HepG2 (cell line): ENCODE measurements around the gene TMEM132D. TPM values are rescaled to one million over a fixed set of nuclear protein-coding genes. Genes with fewer than 3 reads are reported as not detected.

Source experiments
- ATAC-seq: fragments of 200-7000 bp; cut with Tn5 transposase; 3 replicates; pipeline ENCODE4 v1.9.1; 2020; ENCODE audit warnings: mild to moderate bottlenecking, moderate library complexity
- BruUV-seq: library from RNA; stranded (reverse); fragments of 400-500 nt; replicated peaks from 2 replicates; lab custom pipeline; 2021; lab: Mats Ljungman, UMichigan
- CTCF ChIA-PET: fragments of 300-600 bp; formaldehyde crosslinking; extraction: SDS; loops from one replicate; lab custom pipeline; 2021; ENCODE audit warnings: low total read pairs, inconsistent platforms, low intra/inter-chr PET ratio; lab: Yijun Ruan, JAX
- POLR2A ChIA-PET: fragments of 350-600 bp; sonication (Branson Sonifier 250); formaldehyde crosslinking; loops from one replicate; lab custom pipeline; 2020; ENCODE audit warnings: antibody characterized with exemption, inconsistent platforms; lab: Yijun Ruan, JAX
- DNase-seq: peaks from one replicate; pipeline ENCODE4 v3.0.0-alpha.2; 2015; ENCODE audit warnings: low spot score
- FAIRE-seq: peaks from 3 replicates; lab custom pipeline; 2011; peaks lifted over from hg19 to GRCh38; lab: Jason Lieb, UNC
- H2AFZ ChIP-seq: one replicate; pipeline ENCODE4 v1.6.1; 2011; ENCODE audit warnings: low read length, inconsistent platforms
- H3K27ac ChIP-seq: fragments of 300-600 bp; 3 replicates; pipeline ENCODE4 v1.8.0; 2011; ENCODE audit warnings: mixed run types, mild to moderate bottlenecking, mixed read lengths, low read length, inconsistent platforms; ENCODE audit not compliant: insufficient read depth; ENCODE audit errors: extremely low read length
- H3K27me3 ChIP-seq, 2 experiments: fragments of 200-600 bp in 1 of 2; 2 replicates in 1 of 2; 3 replicates in 1 of 2; pipeline versions ENCODE4 v1.6.0 to v1.8.0; 2011; ENCODE audit warnings: low read length in 2 of 2, mild to moderate bottlenecking in 2 of 2, moderate library complexity in 2 of 2, inconsistent platforms in 1 of 2; ENCODE audit not compliant: insufficient read depth in 2 of 2, control insufficient read depth in 1 of 2
- H3K36me3 ChIP-seq, 2 experiments: fragments of 200-600 bp in 1 of 2; replicated peaks in 1 of 2; 2 replicates in 1 of 2; 3 replicates in 1 of 2; pipeline versions ENCODE4 v1.5.1 to v1.8.0; 2011; ENCODE audit warnings: low read length in 2 of 2, inconsistent platforms in 1 of 2; ENCODE audit not compliant: insufficient read depth in 2 of 2, control insufficient read depth in 1 of 2
- H3K4me1 ChIP-seq: 2 replicates; pipeline ENCODE4 v1.5.1; 2012; ENCODE audit warnings: low read length, inconsistent platforms; ENCODE audit not compliant: insufficient read depth
- H3K4me2 ChIP-seq: 2 replicates; pipeline ENCODE4 v1.6.0; 2011; ENCODE audit warnings: low read depth, low read length, inconsistent platforms
- H3K4me3 ChIP-seq, 3 experiments: fragments of 200-600 bp in 1 of 3; sonication (generic), shearing (Covaris generic) in 1 of 3; replicated peaks in 1 of 3; 2 replicates each; pipeline ENCODE4 v1.5.1; 2011 to 2016; ENCODE audit warnings: low read length in 3 of 3, inconsistent platforms in 2 of 3, low read depth in 2 of 3, mild to moderate bottlenecking in 2 of 3, control low read depth in 1 of 3, mixed read lengths in 1 of 3; ENCODE audit not compliant: insufficient read depth in 1 of 3
- H3K79me2 ChIP-seq: one replicate; pipeline ENCODE4 v1.6.1; 2011; ENCODE audit warnings: low read length, inconsistent platforms; ENCODE audit not compliant: insufficient read depth
- H3K9ac ChIP-seq: 2 replicates; pipeline ENCODE4 v1.6.0; 2011; ENCODE audit warnings: mild to moderate bottlenecking, low read depth, low read length, inconsistent platforms; ENCODE audit not compliant: insufficient read depth
- H3K9me3 ChIP-seq: 2 replicates; pipeline ENCODE4 v1.5.1; 2012; ENCODE audit warnings: mild to moderate bottlenecking, low read length
- H4K20me1 ChIP-seq: 2 replicates; pipeline ENCODE4 v1.6.0; 2011; ENCODE audit warnings: inconsistent platforms, mild to moderate bottlenecking, low read length, moderate library complexity; ENCODE audit not compliant: insufficient read depth
- AFF4 ChIP-seq: sonication (generic); formaldehyde crosslinking; IDR thresholded peaks from 2 replicates; pipeline ENCODE4 v1.4.0; 2020; ENCODE audit warnings: missing genetic modification reagents
- AGO1 ChIP-seq: fragments of 200-400 bp; formaldehyde crosslinking; IDR thresholded peaks from 2 replicates; pipeline ENCODE4 v1.6.1; 2017; ENCODE audit warnings: mild to moderate bottlenecking, low read depth, low read length, moderate library complexity; ENCODE audit not compliant: poor library complexity, severe bottlenecking
- CBX1 ChIP-seq: IDR thresholded peaks from one replicate; pipeline ENCODE4 v1.6.1; 2016; ENCODE audit warnings: antibody characterized with exemption, low read depth
- CHD2 ChIP-seq: IDR thresholded peaks from 2 replicates; pipeline ENCODE4 v1.6.1; 2011; ENCODE audit warnings: low read depth, low read length, improper control_type of control experiment
- EZH2 ChIP-seq: conservative IDR thresholded peaks from 2 replicates; pipeline ENCODE4 v1.6.1; 2012; ENCODE audit warnings: mild to moderate bottlenecking, low read depth, low read length, moderate library complexity
- FOXC1 ChIP-seq: sonication (generic); formaldehyde crosslinking; IDR thresholded peaks from 2 replicates; pipeline ENCODE4 v1.8.0; 2022; ENCODE audit warnings: mild to moderate bottlenecking, missing genetic modification reagents, borderline replicate concordance
- KDM2A ChIP-seq: sonication (generic); formaldehyde crosslinking; IDR thresholded peaks from 2 replicates; pipeline ENCODE4 v1.4.0; 2020; ENCODE audit warnings: low read depth, missing genetic modification reagents, borderline replicate concordance
- NFKB2 ChIP-seq: sonication (generic); formaldehyde crosslinking; IDR thresholded peaks from 2 replicates; pipeline ENCODE4 v1.4.0; 2020; ENCODE audit warnings: missing genetic modification reagents, borderline replicate concordance
- RAD51 ChIP-seq: fragments of 450-650 bp; IDR thresholded peaks from 2 replicates; pipeline ENCODE4 v1.6.1; 2016; ENCODE audit warnings: borderline replicate concordance
- SOX6 ChIP-seq, 2 experiments: fragments of 450-650 bp in 1 of 2; sonication (generic) in 1 of 2; formaldehyde crosslinking in 1 of 2; IDR thresholded peaks; 2 replicates each; pipeline versions ENCODE4 v1.4.0 to v1.6.1; 2017 to 2020; ENCODE audit warnings: antibody characterized with exemption in 1 of 2, mild to moderate bottlenecking in 1 of 2, missing genetic modification reagents in 1 of 2
- THAP8 ChIP-seq: sonication (generic); formaldehyde crosslinking; IDR thresholded peaks from 2 replicates; pipeline ENCODE4 v1.5.1; 2020; ENCODE audit warnings: missing genetic modification reagents, mild to moderate bottlenecking, borderline replicate concordance
- ZFY ChIP-seq: sonication (generic); formaldehyde crosslinking; IDR thresholded peaks from 2 replicates; pipeline ENCODE4 v1.4.0; 2020; ENCODE audit warnings: missing genetic modification reagents
- WGBS: methylation state at CpG from one replicate; pipeline ENCODE4 v1.1.6; 2017; ENCODE audit warnings: low lambda C conversion rate; 5-methylcytosine and 5-hydroxymethylcytosine counted together
- in situ Hi-C: cut with HindIII; loops from 2 replicates; pipeline ENCODE4 v1.10.0; 2017; ENCODE audit warnings: low pct_unique_long_range_greater_than_20kb; ENCODE audit not compliant: extremely low pct_ligation_motif_present
- intact Hi-C: fragments of 100-400 bp; cut with micrococcal nuclease; formaldehyde crosslinking; loops from one replicate; pipeline ENCODE4 v1.10.0; 2022; ENCODE audit not compliant: unreplicated experiment
- polyA plus RNA-seq, 8 experiments: library from polyadenylated mRNA; depleted of rRNA in 3 of 8; stranded (reverse) in 7 of 8; unstranded in 1 of 8; fragments of >200 nt; fragmentation: Illumina TruSeq in 4 of 8; extraction: Trizol in 4 of 8; gene quantifications; 2 replicates each; pipeline versions ENCODE4 v1.2.1 to v1.2.3, GENCODE V29; 2011 to 2016; ENCODE audit warnings: low read depth in 4 of 8, missing spikeins in 1 of 8, mixed read lengths in 1 of 8; ENCODE audit not compliant: insufficient read depth in 1 of 8
- total RNA-seq, 5 experiments: library from RNA; depleted of rRNA; stranded (reverse); fragments of >200 nt; fragmentation: Illumina TruSeq; extraction: Trizol; gene quantifications; 2 replicates each; pipeline ENCODE4 v1.2.3, GENCODE V29; 2016; ENCODE audit warnings: low read depth in 1 of 5

TMEM132D gene
- total and polyA plus RNA-seq, 2 of the 13 experiments (the other 11 are each of a cell fraction or from before 2014, with no cell fraction given) = not detected

GRCh38 chr12:129719416-129719815 is 184.4 kb downstream of the TMEM132D start:
- Histone ChIP-seq H3K36me3 (no peaks in the 10 kb centered on the region), H3K4me3 (no peak overlapping the region), H3K79me2 (no peaks in the 10 kb centered on the region), H3K9me3 (peaks cover 10% of the 10 kb centered on the region; the same call in 1 of the 2 replicates), H4K20me1 (no peaks in the 10 kb centered on the region), H2AFZ (no peak overlapping the region), H3K4me1 (no peaks in the 10 kb centered on the region)
- POLR2A ChIA-PET = no interaction called here
- WGBS = 43% methylated on average over 3 of the region's 3 CpGs
- no peak for DNase-seq
- TF ChIP-seq SOX6 (IDR thresholded peaks at IDR 0.05) (no peak), SOX6 (CRISPR knock-in tag; IDR thresholded peaks at IDR 0.05) (no peak), THAP8 (CRISPR knock-in tag) (no peak)
- TF ChIP-seq, all 625 proteins: peak for 0
- H3K27ac ChIP-seq = no peak overlapping the region
- FAIRE-seq = no peak
- no peak overlapping the region for H3K4me2 ChIP-seq
- ATAC-seq = no peak
- BruUV-seq = no TSS peak
- H3K27me3 ChIP-seq = no peaks in the 10 kb centered on the region; a peak in 1 of 5 replicates
- CTCF ChIA-PET = no interaction called here
- intact Hi-C loops = no loop called here
- H3K9ac ChIP-seq = no peak overlapping the region
- in situ Hi-C loops = no loop called here

GRCh38 chr12:129717438-129717837 is 186.4 kb downstream of the TMEM132D start:
- CTCF ChIA-PET = no interaction called here
- no peak for ATAC-seq
- in situ Hi-C loops (no loop called here), intact Hi-C loops (no loop called here)
- FAIRE-seq = no peak
- BruUV-seq = no TSS peak
- Histone ChIP-seq H3K4me2 (no peak overlapping the region), H3K36me3 (no peaks in the 10 kb centered on the region), H3K79me2 (no peaks in the 10 kb centered on the region), H3K27me3 (no peaks in the 10 kb centered on the region; a peak in 1 of 5 replicates), H3K4me3 (no peak overlapping the region), H3K27ac (no peak overlapping the region), H3K9ac (no peak overlapping the region), H2AFZ (no peak overlapping the region), H3K9me3 (peaks cover 21% of the 10 kb centered on the region; the same call in 1 of the 2 replicates), H4K20me1 (no peaks in the 10 kb centered on the region), H3K4me1 (no peaks in the 10 kb centered on the region)
- POLR2A ChIA-PET = no interaction called here
- DNase-seq = no peak
- WGBS = 25% methylated on average over 2 of the region's 2 CpGs
- TF ChIP-seq CHD2 (no peak), ZFY (no peak), KDM2A (CRISPR knock-in tag) (no peak), RAD51 (no peak), CBX1 (no peak), AFF4 (CRISPR knock-in tag) (no peak), FOXC1 (CRISPR knock-in tag) (no peak), EZH2 (no peak), NFKB2 (CRISPR knock-in tag) (no peak), AGO1 (no peak)
